HL-60/S4 treated with retinoic acid at 250 ng/mL for 4 days and 3 days (cell line): ENCODE measurements around the gene RFTN2.
"Not testable (repeated sequence)": the region's sequence is repeated elsewhere in the genome, so short reads cannot be mapped to it uniquely, and the experiment has no call there.

Experiments used
- in situ Hi-C: fragments of 300-500 bp; cut with MboI; formaldehyde crosslinking; loops from 2 replicates; pipeline ENCODE4 v1.7.0; 2022; ENCODE audit warnings: low sequenced_read_pairs

The RFTN2 gene, protein sequence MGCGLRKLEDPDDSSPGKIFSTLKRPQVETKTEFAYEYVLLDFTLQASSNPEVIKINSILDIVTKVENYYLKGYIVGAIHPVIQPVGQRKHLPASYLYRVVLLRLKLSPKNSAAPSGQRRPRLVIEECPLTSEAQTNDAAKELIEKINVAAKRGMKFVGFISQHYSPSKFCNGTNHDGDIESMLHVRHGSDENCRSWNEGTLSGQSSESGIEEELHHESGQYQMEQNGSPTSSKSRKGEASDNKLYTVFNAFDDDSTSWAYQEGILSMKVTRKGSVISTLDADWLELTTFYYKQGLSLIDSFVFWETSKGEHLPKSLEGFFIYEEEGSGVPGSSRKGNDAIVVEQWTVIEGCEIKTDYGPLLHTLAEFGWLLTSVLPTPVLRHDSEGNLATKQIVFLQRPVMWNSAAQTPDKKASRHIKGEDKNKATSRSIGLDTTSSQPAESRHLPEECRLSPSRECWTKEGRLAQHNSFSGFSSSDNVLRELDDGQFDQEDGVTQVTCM

DNA sequence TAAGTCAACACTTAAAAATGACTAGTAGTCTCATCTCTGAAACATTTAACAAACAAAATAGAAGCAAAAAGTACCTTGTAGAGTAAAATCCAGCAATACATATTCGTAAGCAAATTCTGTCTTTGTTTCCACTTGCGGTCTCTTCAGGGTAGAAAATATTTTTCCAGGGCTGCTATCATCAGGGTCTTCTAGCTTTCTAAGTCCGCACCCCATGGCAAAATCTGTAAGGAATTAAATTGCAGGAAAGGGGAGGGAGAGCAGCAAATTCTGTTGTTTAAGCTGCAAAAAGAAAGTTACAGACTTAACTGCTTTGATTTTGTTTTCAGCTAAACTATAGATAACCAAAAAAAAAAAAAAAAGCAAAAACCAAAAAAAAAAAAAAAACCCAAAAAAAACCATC is at the start of gene RFTN2:
RFTN2 (minus strand) TSS at position 342 of the 400 bp plus-strand sequence; CDS start at position 213, 129 bp downstream.
- in situ Hi-C loops = no loop called here

DNA sequence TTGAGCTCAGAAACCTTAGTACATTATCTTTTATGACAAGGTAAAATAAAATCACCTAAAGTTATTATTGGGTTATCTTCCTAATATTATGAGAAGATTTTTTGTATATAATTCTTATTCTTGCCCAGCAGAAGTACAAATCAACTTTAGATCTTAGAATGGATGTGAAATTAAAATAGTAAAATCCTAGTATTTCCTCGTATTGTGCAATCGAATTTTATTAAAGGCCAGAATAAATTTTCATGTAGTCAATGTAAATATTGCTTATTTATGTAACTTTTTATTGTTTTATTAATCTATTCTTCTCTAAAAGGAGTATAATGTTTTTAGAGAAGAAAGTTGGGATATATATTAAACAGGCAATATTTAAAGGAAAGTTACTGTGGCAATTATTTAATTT is 42.5 kb upstream of the RFTN2 start:
- in situ Hi-C loops = no loop called here

DNA sequence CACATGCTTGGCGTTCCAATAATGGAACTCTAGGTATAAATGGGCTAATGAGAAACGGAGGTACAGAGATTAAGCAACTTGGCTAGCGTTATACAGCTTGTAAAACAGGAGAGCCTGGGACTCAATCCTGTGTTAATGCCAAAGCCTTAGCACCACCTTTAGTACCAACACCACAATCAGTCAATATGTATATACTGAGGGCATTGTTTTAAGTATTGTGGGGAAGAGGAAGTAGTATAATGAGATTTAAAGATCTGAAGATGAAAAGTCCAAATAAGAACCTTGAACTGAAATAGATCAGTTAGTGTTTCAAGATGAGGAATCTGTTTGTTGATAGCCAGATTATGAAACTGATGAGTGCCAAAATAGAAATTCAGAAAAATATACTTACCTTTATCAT is 37.9 kb upstream of the RFTN2 start:
- in situ Hi-C loops = no loop called here

DNA sequence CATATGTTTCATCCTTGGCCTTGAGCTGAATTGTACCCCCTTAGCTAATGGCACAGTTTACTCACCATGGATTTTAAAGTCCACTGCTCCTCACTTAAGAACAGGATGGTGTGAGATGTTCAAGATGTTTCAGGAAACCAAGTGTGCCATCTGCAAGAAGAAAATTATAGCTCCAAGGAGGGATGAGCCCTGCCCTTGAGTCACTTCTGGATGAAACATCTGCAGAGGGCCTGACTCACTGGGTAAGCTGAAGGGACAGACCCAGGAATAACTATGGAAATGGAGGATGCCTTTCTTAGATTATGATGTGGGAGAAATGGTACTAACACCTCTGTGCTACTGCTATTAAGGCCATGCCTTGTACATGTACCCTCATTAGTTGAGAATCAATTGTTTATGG is 36.2 kb upstream of the RFTN2 start:
- in situ Hi-C loops = no loop called here

DNA sequence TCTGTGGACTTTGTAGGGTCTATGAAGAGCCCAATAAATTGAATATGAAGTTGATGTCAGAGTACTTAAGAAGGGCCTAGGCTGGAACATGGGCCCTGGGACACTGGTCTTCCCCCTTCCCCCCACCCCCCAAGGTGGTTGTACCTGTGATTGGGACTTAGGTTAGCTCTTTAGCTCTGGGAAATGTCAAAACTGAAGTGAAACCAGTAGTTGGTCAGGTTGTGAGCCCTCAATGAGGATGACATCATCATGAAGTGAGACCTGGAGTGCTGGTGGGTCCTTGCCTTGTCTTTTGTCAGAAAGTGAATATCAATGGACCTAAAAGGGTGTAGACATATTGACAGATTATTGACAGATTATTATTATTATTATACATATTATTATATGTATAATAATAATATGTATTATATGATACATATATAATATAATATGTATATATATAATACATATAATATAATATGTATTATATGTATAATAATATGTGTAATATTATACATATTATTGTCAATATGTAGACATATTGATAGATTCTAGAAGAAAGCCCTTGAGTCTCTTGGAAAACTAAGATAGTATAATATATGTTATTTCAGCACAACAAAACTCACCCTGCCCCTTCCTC is 35.1 kb upstream of the RFTN2 start:
- in situ Hi-C loops = no loop called here

DNA sequence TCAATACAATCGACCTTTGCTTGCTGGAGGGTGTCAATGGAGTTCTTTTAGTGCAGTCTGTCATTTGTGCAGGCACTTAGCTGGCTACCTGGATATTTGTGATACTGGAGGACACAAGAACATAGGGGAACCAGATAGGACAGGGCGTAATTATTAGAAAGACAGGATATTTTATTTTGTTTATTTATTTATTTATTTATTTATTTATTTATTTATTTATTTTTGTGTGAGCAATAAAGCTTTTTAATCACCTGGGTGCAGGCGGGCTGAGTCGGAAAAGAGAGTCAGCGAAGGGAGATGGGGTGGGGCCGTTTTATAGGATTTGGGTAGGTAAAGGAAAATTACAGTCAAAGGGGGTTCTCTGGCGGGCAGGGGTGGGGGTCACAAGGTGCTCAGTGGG is 33.8 kb upstream of the RFTN2 start:
- in situ Hi-C loops = not testable (repeated sequence)

DNA sequence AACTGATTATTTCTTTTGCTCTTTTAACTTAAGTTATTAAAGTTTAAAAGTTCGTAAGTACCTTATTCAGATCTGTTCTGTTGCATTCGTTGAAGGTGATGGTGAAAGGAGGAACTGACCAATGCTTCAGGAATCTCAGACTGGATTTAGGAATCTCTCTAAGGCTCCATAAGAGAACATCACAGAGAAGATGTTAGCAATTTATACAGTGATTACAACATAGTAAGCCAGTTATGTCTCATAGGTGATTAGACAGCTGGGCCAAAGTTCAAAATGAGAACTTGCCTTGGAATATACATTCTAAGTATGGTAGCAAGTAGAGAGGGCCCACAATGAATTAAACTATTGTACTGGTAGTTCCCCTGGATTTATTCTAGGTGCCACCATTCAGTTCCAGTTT is 32.9 kb upstream of the RFTN2 start:
- in situ Hi-C loops = no loop called here

DNA sequence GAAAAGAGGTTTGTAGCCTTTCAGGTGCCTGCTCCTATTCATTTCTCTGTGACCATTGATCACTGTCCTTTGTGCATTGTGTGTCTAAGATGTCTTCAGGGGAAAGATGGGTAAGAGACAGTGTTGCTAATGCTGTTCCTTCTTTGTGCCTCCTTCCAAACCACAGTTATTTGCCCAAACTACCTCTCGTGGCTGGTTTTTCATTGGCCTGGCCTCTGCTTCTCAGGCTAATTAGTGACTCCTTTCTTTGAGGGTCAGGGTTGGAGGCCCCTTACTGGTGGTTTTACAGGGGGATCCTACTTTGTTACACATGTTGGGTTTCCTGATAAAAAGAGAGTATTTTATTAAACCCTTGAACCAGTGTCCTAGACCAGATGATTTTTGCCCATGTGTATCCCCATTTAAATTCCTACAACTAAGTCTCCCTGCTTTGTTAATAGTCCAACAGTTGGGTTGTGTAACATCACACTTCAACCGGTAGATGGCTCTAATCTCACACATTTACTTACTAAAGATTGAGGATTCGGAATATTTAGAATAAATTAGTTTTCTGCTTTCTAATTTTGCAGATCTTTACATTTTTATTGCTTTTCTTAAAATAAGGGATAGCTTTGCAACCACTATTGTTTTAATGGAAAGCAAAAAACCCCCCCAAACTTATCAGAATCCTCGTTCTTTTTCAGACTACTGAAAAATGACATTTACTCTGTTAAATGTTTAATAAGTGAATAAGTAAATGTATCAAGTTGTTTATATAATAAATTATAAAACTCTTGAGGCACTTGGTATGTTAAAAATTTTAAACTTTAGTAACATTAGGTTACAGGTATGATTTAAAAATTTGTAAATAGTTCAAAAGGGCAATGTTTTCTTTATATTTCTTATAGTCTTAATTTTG is 32.2 kb upstream of the RFTN2 start:
- in situ Hi-C loops = no loop called here

DNA sequence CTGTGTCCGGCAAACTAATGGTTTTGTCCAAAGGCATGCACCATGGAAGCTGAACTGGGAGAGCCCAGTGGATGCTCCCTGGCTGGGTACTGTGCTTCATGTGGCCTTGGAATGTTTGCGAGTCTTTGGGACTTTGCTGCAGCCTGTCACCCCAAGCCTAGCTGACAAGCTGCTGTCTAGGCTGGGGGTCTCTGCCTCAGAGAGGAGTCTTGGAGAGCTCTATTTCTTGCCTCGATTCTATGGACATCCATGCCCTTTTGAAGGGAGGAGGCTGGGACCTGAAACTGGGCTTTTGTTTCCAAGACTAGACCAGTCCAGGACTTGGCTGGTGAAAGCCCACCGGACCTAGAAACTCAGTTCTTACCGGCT is 31.4 kb upstream of the RFTN2 start:
- in situ Hi-C loops = no loop called here

DNA sequence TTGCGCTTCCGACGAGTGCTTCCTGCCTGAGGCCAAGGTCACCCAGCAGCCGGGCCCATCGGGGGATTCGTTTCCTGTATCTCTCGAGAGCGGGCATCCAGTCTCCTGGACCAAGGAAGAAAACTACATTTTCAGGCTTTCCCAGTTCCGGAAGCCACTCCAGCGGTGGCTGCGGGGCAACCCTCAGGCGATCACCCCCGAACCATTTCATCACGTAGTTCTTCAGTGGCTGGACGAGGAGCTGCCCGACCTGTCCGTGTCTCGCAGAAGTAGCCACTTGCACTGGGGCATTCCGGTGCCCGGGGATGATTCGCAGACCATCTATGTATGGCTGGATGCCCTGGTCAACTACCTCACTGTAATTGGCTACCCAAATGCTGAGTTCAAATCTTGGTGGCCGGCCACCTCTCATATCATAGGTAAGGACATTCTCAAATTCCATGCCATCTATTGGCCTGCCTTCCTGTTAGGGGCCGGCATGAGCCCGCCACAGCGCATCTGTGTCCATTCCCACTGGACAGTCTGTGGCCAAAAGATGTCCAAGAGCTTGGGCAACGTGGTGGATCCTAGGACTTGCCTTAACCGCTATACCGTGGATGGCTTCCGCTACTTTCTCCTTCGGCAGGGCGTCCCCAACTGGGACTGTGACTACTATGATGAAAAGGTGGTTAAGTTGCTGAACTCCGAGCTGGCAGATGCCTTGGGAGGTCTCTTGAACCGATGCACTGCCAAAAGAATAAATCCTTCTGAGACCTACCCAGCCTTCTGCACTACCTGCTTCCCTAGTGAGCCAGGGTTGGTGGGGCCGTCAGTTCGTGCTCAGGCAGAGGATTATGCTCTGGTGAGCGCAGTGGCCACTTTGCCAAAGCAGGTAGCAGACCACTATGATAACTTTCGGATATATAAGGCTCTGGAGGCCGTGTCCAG is 30.8 kb upstream of the RFTN2 start:
- in situ Hi-C loops = no loop called here

DNA sequence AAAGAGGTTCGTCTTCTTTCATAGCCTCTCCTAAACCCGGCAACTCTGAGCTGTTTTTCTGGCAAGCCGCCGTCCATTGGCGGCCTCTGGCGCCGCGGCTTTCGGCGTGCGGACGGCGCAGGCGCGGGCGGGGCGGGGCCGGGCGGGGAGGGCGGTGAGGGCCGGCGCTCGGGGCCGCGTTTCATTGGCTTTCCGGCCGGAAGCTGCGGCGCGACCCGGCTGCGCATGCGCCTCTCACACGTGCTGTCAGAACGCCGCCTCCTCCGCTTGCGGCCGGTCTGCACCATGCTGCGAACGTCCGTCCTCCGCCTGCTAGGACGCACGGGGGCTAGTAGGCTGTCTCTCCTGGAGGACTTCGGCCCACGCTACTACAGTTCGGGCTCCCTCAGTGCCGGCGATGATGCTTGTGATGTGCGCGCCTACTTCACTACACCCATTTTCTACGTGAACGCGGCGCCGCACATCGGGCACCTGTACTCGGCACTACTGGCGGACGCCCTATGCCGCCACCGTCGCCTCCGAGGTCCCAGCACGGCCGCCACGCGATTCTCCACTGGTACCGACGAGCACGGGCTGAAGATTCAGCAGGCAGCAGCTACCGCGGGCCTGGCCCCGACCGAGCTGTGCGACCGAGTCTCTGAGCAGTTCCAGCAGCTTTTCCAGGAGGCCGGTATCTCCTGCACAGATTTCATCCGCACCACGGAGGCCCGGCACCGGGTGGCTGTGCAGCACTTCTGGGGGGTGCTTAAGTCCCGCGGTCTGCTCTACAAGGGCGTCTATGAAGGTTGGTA is 29.9 kb upstream of the RFTN2 start, which contains the start of gene MARS2:
MARS2 (plus strand) TSS at position 249 of the 791 bp plus-strand sequence; CDS start at position 286, 37 bp downstream.
- in situ Hi-C loops = no loop called here

DNA sequence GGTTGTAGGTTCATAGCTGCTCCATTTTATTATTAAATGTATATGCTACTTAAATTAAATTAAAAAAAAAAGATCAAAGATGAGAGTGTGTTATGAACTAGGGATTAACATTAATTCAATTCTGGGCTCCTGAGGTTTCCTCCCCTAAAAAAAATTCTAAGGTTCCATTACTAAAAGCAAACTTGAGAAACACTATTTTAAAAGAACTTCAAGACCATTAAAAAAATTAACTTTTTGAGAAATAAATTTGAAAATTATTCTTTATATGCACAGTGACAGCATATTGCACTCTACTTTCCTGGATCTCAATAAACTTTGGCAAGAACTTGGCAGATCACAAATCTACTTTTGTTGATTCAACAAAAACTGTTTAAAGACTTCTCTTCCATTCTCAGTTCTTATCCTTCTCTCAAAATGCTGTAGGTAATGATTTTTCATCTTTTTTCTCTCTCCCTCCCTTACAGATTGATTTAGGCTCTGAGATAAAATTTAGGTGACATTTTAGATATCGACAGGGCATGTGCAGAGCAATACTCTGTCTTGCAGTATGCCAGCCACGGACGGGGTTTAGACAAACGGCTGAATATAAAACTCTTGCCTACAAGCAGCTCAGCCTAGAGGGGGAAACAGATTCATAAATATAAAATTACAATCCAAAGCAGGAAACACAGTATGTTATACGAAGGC is 29.2 kb upstream of the RFTN2 start:
- in situ Hi-C loops = no loop called here

DNA sequence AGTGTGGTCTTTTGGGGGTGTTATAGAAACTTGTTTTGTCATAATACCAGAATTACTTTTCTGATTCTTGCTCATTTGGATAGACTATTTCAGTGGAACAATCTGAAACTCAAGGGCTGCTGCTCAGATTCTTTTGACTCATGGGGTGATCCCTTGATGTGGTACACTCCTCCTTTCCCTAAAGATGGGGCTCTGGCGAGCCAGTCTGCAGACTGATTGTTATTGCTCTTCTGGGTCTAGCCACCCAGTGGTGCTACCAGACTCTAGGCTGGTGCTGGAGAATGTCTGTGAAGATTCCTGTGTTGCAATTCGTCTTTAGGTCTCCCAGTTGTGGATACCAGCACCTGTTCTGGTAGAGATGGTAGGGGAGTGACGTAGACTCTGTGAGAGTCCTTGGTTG is 25.6 kb upstream of the RFTN2 start:
- in situ Hi-C loops = no loop called here

DNA sequence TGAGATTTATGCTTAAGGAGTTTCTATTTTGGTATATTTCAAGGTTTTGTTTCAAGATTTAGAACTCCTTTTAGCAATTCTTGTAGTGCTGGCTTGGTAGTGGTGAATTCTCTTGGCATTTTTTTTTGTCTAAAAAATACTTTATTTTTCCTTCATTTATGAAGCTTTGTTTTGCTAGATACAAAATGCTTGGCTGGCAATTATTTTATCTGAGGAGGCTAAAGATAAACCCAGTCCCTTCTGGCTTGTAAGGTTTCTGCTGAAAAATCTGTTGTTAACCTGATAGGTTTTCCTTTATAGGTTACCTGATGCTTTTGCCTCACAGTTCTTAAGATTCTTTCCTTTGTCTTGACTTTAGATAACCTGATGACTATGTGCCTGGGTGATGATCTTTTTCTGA is 24.3 kb upstream of the RFTN2 start:
- in situ Hi-C loops = not testable (repeated sequence)

DNA sequence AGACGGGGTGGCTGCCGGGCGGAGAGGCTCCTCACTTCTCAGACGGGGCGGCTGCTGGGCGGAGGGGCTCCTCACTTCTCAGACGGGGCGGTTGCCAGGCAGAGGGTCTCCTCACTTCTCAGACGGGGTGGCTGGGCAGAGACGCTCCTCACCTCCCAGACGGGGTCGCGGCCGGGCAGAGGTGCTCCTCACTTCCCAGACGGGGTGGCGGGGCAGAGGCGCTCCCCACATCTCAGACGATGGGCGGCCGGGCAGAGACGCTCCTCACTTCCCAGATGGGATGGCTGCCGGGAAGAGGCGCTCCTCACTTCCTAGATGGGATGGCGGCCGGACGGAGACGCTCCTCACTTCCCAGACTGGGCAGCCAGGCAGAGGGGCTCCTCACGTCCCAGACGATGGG is 21.2 kb upstream of the RFTN2 start:
- in situ Hi-C loops = not testable (repeated sequence)

DNA sequence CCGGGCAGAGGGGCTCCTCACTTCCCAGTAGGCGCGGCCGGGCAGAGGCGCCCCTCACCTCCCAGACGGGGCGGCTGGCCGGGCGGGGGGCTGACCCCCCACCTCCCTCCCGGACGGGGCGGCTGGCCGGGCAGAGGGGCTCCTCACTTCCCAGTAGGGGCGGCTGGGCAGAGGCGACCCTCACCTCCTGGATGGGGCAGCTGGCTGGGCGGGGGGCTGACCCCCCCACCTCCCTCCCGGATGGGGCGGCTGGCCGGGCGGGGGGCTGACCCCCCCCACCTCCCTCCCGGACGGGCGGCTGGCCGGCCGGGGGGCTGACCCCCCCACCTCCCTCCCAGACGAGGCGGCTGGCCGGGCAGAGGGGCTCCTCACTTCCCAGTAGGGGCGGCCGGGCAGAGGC is 20.6 kb upstream of the RFTN2 start:
- in situ Hi-C loops = not testable (repeated sequence)

DNA sequence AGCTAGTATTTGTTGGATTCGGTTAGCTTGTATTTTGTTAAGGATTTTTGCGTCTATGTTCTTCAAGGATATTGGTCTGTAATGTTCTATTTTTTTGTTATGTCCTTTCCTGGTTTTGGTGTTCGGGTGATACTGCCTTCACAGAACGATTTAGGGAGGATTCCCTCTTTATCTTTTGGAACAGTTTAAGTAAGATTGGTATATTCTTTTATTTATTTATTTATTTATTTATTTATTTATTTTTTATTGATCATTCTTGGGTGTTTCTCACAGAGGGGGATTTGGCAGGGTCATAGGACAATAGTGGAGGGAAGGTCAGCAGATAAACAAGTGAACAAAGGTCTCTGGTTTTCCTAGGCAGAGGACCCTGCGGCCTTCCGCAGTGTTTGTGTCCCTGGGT is 19.8 kb upstream of the RFTN2 start:
- in situ Hi-C loops = not testable (repeated sequence)

DNA sequence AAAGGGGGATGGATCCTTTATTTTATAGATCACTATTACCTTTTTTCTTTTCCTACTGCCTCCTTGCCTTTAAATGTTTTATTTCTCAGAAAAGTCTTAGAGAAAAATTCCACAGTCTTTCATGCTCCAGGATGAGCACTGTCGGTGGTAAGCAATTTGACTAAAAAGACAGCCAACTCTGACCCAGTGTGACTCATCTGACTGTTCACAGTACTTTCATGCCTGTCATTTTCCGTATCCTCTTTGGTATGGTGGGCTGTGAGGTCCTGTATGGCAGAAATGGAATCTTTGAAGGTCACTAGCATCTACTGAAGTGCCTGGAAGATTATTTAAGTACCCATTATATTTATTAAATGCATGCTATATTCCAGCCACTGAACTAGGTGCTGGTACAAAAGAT is 2.1 kb upstream of the RFTN2 start:
- in situ Hi-C loops = no loop called here

DNA sequence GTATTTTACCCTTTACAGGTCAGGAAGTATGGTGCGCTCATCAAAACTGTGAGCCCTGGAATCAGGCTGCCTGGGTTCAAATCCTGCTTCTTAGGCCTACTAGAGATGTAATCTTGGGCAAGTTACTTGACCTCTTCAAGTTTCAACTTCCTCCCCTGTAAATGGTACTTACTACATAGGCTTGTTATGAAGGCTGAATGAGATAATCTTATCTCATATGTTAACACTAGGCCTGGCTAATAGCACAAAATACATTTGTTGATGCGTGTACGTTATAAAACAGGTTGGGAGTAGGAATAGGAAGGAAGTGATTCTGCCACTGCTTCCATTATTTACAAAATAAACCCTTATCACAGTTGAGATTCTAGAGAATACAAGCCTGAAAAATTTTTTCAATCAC is 1.7 kb upstream of the RFTN2 start:
- in situ Hi-C loops = no loop called here
